ENCODE results near the gene PRCD.
"Not testable (repeated sequence)": the region's sequence is repeated elsewhere in the genome, so short reads cannot be mapped to it uniquely, and the experiment has no call there.

PRCD gene

GRCh38 chr17:76528528-76529223 is 11.2 kb upstream of the PRCD start:
- no peak for DNase-seq

- no peak for DNase-seq
These were observed 10.4 kb upstream of the PRCD start for GRCh38 chr17:76529224-76530094.

GRCh38 chr17:76530095-76530723 is 9.6 kb upstream of the PRCD start:
- DNase-seq = no peak

GRCh38 chr17:76530811-76531485 is 8.9 kb upstream of the PRCD start:
- no peak for DNase-seq

- DNase-seq = no peak
These were observed 8.3 kb upstream of the PRCD start for GRCh38 chr17:76531486-76532038.

- no peak for DNase-seq
These were observed 7.7 kb upstream of the PRCD start for GRCh38 chr17:76532072-76532651.

- not testable (repeated sequence) for DNase-seq
These were observed 6.0 kb upstream of the PRCD start for GRCh38 chr17:76533640-76534359.

GRCh38 chr17:76534831-76535732 is 4.8 kb upstream of the PRCD start:
- DNase-seq = no peak

- DNase-seq = no peak
These were observed 3.9 kb upstream of the PRCD start for GRCh38 chr17:76535788-76536510.

- no peak for DNase-seq
These were observed 3.1 kb upstream of the PRCD start for GRCh38 chr17:76536511-76537287.

- no peak for DNase-seq
These were observed 2.6 kb upstream of the PRCD start for GRCh38 chr17:76537288-76537577.

GRCh38 chr17:76537578-76538280 is 2.1 kb upstream of the PRCD start, which contains the start of gene CYGB:
Gene CYGB, minus strand, starts transcription at chr17:76537709. Its CDS starts 167 bp downstream, at chr17:76537542.
- no peak for DNase-seq

GRCh38 chr17:76538281-76538931 is 1.4 kb upstream of the PRCD start:
- DNase-seq = no peak

GRCh38 chr17:76538941-76539570 is 788 bp upstream of the PRCD start:
- DNase-seq = no peak

- DNase-seq = peak; percentile 20
These were observed 797 bp downstream of the PRCD start for GRCh38 chr17:76540381-76541300.

- no peak for DNase-seq
These were observed 2.1 kb downstream of the PRCD start for GRCh38 chr17:76541739-76542454.

Measured in GDM1 (cell line).